Effector memory CD8-positive, alpha-beta T cell (primary cell): ENCODE measurements around the gene POMT2.

Experiments used
- ATAC-seq: fragments of 150-1000 bp; cut with Tn5 transposase; replicated peaks from 2 replicates; pipeline ENCODE4 v1.10.0; 2021; ENCODE audit warnings: mild to moderate bottlenecking, moderate library complexity
- DNase-seq, 3 experiments: peaks; one replicate each; pipeline ENCODE4 v3.0.0; 2021
- H3K27ac Mint-ChIP-seq, 2 donors: one replicate each; pipeline ENCODE4 v1.8.0; 2022; ENCODE audit warnings: mild to moderate bottlenecking in 2 of 2, mixed read lengths in 2 of 2, moderate library complexity in 2 of 2
- H3K27me3 Mint-ChIP-seq, 2 donors: one replicate each; pipeline ENCODE4 v1.8.0; 2022; ENCODE audit warnings: mixed read lengths in 2 of 2
- H3K36me3 Mint-ChIP-seq: one replicate; pipeline ENCODE4 v1.8.0; 2022; ENCODE audit warnings: mild to moderate bottlenecking, moderate library complexity, mixed read lengths; ENCODE audit not compliant: insufficient read depth
- H3K4me1 Mint-ChIP-seq, 2 donors: one replicate each; pipeline ENCODE4 v1.8.0; 2022; ENCODE audit warnings: low read depth in 2 of 2, mixed read lengths in 2 of 2
- H3K4me3 Mint-ChIP-seq, 2 donors: one replicate each; pipeline ENCODE4 v1.8.0; 2022; ENCODE audit warnings: mild to moderate bottlenecking in 2 of 2, mixed read lengths in 2 of 2, moderate library complexity in 2 of 2
- H3K9me3 Mint-ChIP-seq, 2 donors: one replicate each; pipeline ENCODE4 v1.8.0; 2022; ENCODE audit warnings: mixed read lengths in 2 of 2
- total RNA-seq, 9 experiments: gene quantifications; one replicate each; lab custom pipeline; 2026; lab: John Stamatoyannopoulos, UW

Gene POMT2, protein sequence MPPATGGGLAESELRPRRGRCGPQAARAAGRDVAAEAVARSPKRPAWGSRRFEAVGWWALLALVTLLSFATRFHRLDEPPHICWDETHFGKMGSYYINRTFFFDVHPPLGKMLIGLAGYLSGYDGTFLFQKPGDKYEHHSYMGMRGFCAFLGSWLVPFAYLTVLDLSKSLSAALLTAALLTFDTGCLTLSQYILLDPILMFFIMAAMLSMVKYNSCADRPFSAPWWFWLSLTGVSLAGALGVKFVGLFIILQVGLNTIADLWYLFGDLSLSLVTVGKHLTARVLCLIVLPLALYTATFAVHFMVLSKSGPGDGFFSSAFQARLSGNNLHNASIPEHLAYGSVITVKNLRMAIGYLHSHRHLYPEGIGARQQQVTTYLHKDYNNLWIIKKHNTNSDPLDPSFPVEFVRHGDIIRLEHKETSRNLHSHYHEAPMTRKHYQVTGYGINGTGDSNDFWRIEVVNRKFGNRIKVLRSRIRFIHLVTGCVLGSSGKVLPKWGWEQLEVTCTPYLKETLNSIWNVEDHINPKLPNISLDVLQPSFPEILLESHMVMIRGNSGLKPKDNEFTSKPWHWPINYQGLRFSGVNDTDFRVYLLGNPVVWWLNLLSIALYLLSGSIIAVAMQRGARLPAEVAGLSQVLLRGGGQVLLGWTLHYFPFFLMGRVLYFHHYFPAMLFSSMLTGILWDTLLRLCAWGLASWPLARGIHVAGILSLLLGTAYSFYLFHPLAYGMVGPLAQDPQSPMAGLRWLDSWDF
- total RNA-seq: 7.4 to 19.9 (median 17.5) reads per million in 9 experiments

DNA sequence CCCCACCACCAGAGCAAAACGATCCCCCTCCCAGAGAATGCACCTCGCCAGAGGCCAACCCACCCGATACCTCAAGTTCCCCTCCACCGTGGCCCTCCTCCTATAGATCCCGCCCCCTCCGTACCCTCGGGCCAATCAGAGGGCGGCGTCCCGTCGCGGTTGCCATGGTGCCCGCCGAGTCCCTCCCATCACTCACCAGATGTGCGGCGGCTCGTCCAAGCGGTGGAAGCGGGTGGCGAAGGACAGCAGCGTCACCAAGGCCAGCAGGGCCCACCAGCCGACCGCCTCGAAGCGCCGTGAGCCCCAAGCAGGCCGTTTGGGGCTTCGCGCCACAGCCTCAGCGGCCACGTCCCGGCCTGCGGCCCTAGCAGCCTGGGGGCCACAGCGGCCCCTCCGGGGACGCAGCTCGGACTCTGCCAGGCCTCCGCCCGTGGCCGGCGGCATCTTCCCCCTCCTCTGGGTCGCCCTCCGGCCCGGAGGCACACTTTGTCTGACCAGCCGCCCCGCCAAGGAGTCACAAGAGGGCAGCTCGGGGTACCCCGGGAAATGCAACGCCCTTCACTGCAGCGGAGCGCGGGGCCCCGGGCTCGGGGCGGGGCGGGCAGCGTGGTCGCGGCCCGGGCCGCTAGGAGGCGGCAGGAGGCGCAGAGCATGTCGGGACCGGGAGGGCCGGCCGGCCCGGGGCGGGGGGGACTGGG lies at the start of gene POMT2:
TSS of gene POMT2 (minus strand) at position 646 of the 698 bp plus-strand sequence. CDS start at position 444, 202 bp downstream.
- H3K36me3 Mint-ChIP-seq: peaks cover 16% of the 10 kb centered on the region
- DNase-seq (peak; percentile 91 to 93 (median 92)), ATAC-seq (peak; percentile 61)
- H3K4me1 Mint-ChIP-seq: peaks cover 11 to 13% of the 10 kb centered on the region in 2 donors
- H3K9me3 Mint-ChIP-seq: no peaks in the 10 kb centered on the region
- H3K27me3 Mint-ChIP-seq: no peaks in the 10 kb centered on the region
- H3K4me3 Mint-ChIP-seq: peak within 1 kb of the TSS; percentile 88 to 93
- H3K27ac Mint-ChIP-seq: peak within 1 kb of the TSS; percentile 93 to 97

DNA sequence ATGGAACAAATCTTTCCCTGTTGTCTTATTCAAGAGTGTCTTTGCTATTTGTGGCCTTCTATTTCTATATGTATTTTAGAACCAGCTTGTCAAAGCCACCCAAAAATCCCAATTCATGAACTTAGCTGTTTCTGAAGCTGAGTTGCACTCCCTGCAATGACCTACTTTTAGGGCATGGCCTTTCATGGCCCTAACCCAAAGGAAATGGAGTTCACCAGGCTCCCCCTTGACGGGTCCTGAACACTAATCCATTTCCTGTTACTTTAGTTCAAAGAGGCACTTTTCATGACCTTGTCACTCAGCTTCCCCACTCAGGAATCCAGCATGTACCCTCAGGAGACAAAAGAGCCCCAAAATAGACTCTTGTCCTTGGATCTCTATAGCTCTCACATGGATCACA lies 48.6 kb upstream of the POMT2 start:
- Mint-ChIP-seq H3K27ac (peak overlapping the region in 1 of 2 donors; percentile 35), H3K27me3 (no peaks in the 10 kb centered on the region), H3K4me1 (peaks cover 14 to 24% of the 10 kb centered on the region in 2 donors), H3K36me3 (peaks cover 2% of the 10 kb centered on the region), H3K4me3 (peak overlapping the region in 1 of 2 donors; percentile 10), H3K9me3 (no peaks in the 10 kb centered on the region)
- ATAC-seq (peak; percentile 88), DNase-seq (peak in 2 of 3 experiments; percentile 2 to 8)

DNA sequence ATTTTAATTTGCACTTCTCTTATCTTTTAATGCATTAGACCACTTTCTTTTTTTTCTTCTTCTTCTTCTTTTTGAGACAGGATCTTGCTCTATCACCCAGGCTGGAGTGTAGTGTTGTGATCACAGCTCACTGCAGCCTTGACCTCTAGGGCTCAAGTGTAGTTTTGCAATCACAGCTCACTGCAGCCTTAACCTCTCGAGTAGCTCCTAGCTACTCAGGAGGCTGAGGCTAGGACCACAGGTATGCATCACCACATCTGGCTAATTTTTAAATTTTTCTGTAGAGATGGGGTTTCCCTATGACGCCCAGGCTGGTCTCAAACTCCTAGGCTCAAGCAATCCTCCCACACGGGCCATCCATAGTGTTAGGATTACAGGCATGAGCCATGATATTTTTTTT lies 43.5 kb upstream of the POMT2 start:
- Mint-ChIP-seq H3K27me3 (no peaks in the 10 kb centered on the region), H3K4me3 (no peak overlapping the region), H3K9me3 (no peaks in the 10 kb centered on the region), H3K4me1 (peaks cover 4 to 10% of the 10 kb centered on the region in 2 donors), H3K27ac (peak overlapping the region in 1 of 2 donors; percentile 30), H3K36me3 (peaks cover 2% of the 10 kb centered on the region)
- DNase-seq (no peak), ATAC-seq (no peak)

DNA sequence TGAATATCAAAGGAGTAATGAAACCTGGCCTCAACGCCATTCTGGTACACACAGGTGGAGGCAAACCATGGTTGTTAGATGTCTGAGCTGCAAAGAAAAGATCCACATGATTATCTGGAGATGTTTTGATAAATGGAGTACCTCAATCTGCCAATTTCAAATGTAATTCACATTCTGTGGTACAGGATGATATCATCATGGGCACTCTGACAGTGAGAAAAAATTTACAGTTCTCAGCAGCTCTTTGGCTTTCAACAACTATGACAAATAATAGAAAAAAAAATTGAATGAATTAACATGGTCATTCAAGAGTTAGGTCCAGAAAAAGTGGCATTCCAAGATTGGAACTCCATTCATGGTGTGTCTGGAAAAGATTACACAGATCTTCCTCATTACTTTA lies 38.9 kb upstream of the POMT2 start:
- Mint-ChIP-seq H3K9me3 (no peaks in the 10 kb centered on the region), H3K36me3 (no peaks in the 10 kb centered on the region), H3K27me3 (no peaks in the 10 kb centered on the region), H3K27ac (no peak overlapping the region), H3K4me3 (no peak overlapping the region), H3K4me1 (peaks cover 0 to 5% of the 10 kb centered on the region in 2 donors)
- DNase-seq (no peak), ATAC-seq (no peak)

DNA sequence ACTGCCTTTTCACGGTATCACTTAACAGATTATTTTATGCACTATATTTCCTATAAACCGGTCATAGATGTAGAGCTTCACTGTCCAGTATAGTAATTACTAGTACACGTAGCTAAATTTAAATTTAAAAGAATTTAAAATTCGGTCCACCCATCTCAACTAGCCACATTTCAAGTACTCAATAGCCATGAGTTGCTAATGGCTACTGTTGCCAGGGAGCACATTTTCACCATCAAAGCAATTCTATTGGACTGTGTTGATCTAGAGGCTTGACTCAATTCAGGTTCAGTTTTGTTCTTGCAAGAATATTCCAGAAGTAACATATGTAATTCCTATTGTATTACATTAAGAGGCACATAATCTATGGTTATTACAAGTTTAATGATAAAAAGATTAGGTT lies 36.2 kb upstream of the POMT2 start:
- DNase-seq (no peak), ATAC-seq (no peak)
- Mint-ChIP-seq H3K4me1 (peaks cover 0 to 3% of the 10 kb centered on the region in 2 donors), H3K4me3 (no peak overlapping the region), H3K36me3 (no peaks in the 10 kb centered on the region), H3K9me3 (no peaks in the 10 kb centered on the region), H3K27me3 (no peaks in the 10 kb centered on the region), H3K27ac (no peak overlapping the region)

DNA sequence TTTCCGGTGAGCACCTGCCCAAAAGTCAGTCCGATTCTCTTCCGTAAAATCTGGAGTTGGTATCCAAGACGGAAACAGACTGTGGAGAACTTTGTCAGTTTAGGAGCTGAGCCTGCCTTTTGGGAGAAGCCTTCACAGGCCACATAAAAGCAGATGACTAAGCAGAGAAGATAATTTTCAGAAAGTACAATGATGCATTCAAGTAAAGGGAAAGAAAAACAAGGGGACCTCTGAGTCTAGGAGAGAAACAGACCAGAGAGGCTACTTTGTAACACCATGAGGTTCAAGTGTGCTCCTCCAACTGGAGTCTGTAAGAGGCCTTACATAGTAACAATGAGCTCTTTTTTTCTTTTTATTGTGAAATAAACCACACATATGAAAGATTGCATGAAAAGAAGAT lies 35.1 kb upstream of the POMT2 start:
- no peak overlapping the region for H3K4me3 Mint-ChIP-seq
- DNase-seq: no peak
- H3K27me3 Mint-ChIP-seq: no peaks in the 10 kb centered on the region
- H3K36me3 Mint-ChIP-seq: no peaks in the 10 kb centered on the region
- no peaks in the 10 kb centered on the region for H3K9me3 Mint-ChIP-seq
- H3K4me1 Mint-ChIP-seq: peaks cover 0 to 3% of the 10 kb centered on the region in 2 donors
- ATAC-seq: no peak
- no peak overlapping the region for H3K27ac Mint-ChIP-seq

DNA sequence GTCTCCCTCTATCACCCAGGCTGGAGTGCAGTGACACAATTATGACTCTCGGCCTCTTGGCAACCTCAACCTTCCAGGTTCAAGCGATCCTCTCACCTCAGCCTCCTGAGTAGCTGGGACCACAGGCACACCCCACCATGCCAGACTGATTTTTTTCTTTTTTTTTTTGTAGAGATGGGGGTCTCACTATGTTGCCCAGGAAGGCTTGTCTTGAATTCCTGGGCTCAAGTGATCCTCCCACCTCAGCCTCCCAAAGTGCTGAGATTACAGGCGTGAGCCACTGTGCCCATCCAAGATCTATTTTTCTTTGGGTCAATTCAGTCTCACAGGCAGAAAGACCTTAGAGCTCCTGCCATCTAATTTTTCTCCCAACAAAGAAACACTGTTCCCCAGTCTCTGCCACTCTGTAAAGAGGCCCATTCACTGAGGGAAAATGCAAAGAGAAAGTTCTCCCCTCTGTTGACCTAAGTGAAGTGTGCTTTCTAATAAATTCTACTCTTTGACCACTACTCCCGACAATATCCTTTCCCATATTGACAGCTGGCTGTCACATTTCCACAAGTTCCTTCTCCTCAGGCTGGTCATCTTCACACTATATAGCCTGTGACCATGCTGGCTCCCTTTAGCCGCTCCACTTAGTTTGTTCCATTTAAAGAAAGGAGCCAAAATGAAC lies 32.9 kb upstream of the POMT2 start:
- DNase-seq (no peak), ATAC-seq (no peak)
- H3K36me3 Mint-ChIP-seq: peaks cover 2% of the 10 kb centered on the region
- no peak overlapping the region for H3K4me3 Mint-ChIP-seq
- peak overlapping the region in 1 of 2 donors; percentile 5 for H3K27ac Mint-ChIP-seq
- peaks cover 0 to 3% of the 10 kb centered on the region in 2 donors for H3K4me1 Mint-ChIP-seq
- no peaks in the 10 kb centered on the region for H3K27me3 Mint-ChIP-seq
- no peaks in the 10 kb centered on the region for H3K9me3 Mint-ChIP-seq

DNA sequence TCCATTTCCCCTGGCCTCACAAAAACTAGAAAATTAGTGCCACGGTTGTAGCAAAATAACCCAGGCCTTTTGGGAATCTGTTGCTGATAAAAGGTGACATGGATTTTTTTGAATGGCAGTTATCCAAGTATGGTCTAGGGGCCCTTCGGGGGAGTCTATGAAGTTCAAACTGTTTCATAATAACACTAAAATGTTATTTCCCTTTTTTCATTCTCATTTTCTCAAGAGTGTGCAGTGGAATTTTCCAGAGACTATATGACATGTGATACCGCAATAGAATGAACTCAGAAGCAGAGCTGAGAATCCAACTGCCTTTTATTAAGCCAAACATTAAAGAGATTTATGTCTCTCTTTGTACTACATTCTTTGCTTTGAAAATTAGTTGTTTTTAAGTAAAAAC lies 27.1 kb upstream of the POMT2 start:
- ATAC-seq (no peak), DNase-seq (no peak)
- Mint-ChIP-seq H3K9me3 (no peaks in the 10 kb centered on the region), H3K4me1 (no peaks in the 10 kb centered on the region), H3K4me3 (no peak overlapping the region), H3K27ac (no peak overlapping the region), H3K27me3 (no peaks in the 10 kb centered on the region), H3K36me3 (peaks cover 2% of the 10 kb centered on the region)

DNA sequence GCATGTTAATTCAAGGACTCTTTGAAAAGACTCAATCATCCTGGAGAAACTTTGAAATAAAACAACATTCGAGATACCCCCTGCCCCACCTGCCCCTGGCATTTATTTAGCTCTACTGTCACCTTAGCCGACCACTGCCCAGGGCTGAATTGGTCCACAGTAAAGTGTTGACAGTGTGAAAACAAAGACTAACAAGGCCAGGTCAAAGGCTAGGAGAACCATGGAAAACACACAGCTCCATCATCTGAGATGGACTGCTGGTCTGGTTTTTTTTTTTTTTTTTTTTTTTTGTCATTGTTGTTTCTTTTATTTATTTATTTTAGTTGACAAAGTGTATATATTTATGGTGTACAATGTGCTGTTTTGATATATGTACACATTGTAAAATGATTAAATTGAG lies 25.8 kb upstream of the POMT2 start:
- peaks cover 2% of the 10 kb centered on the region for H3K36me3 Mint-ChIP-seq
- H3K27ac Mint-ChIP-seq: no peak overlapping the region
- no peak overlapping the region for H3K4me3 Mint-ChIP-seq

DNA sequence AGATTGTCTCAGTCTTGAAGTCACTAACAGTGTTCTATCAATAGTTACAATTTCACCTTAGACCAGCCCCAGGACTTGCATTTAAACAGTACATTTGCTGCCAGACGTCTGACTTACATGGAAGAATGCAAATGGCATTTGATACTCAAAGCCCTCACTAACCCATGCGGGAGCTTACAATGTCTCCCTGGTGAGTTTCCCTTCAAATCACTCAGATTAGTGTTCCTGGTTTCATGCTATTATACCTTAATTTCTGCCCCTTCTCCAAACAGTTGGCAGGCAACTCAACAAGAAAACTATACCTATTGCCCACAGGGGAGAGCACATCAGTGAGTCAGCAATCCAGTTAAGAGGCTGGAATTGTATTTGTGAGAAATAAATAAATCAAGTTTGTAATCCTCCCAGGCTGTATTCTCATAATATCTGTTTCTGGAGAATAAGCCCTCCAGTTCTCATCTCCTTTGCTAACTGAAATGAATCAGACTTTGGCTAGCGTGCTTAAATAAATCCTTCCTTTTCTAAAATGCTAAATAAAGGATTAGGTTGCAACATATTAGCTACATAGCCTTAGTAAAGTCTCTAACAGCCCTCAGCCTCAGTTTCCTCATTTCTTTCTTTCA lies 23.8 kb upstream of the POMT2 start:
- no peak for ATAC-seq
- Mint-ChIP-seq H3K27me3 (no peaks in the 10 kb centered on the region), H3K4me3 (no peak overlapping the region), H3K9me3 (no peaks in the 10 kb centered on the region), H3K4me1 (no peaks in the 10 kb centered on the region), H3K36me3 (peaks cover 4% of the 10 kb centered on the region), H3K27ac (no peak overlapping the region)
- DNase-seq: no peak

More for the DNA sequence above, 25.8 kb upstream of the POMT2 start:
- Mint-ChIP-seq H3K9me3 (no peaks in the 10 kb centered on the region), H3K27me3 (no peaks in the 10 kb centered on the region), H3K4me1 (no peaks in the 10 kb centered on the region)
- DNase-seq (no peak), ATAC-seq (no peak)

DNA sequence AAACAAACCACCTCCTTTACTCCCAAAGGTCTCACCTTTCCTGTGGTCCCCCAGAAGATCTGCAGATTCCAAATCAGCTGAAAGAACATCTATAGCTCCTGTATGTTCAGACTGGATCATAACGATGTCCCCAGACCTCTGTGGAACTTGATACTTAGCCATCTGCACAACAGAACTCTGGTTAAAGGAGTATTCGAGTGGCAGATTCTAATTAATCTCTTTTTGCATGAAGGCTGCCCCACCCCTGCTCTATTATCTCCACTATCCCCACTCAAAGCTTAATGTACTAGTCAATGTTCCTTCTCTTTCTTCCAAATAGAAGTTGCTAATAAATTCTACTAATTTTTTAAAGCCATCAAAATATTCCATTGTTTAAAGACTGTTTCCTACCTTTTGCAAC lies 23.0 kb upstream of the POMT2 start:
- H3K27me3 Mint-ChIP-seq: no peaks in the 10 kb centered on the region
- no peak for DNase-seq
- no peaks in the 10 kb centered on the region for H3K9me3 Mint-ChIP-seq
- H3K36me3 Mint-ChIP-seq: peaks cover 4% of the 10 kb centered on the region
- no peaks in the 10 kb centered on the region for H3K4me1 Mint-ChIP-seq
- H3K27ac Mint-ChIP-seq: no peak overlapping the region
- H3K4me3 Mint-ChIP-seq: no peak overlapping the region
- ATAC-seq: no peak

DNA sequence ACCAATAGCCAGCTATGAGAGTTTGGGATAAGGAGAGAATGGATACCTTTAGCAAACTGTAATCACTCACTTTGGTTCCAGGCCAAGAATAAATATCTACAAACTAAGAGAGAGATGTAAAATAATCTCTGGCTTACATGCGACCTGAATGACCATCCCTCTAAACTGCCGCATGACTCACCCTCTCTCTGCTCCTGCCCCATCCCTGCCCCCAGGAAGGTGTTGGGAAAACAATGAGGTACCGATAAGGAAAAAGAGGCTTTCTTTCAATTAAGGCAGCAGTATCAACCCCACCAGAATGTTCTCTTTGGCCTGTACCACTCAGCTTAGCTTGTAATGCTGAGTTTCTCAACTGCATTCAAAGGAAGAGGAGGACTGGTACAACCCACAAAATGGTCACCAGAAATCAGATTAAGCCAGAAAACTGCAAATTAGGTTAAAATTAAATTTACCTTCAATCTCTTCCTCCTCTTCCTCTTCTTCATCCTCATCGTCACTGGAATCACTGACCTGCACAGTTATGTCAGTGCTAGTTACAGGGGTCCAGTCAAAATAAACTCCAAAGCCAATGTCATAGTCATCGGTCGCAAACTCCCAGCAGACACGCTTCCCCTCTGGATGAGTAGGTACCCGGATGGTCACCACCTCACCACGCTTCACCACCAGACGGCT lies 22.2 kb upstream of the POMT2 start:
- peaks cover 4% of the 10 kb centered on the region for H3K36me3 Mint-ChIP-seq
- DNase-seq: no peak
- H3K4me3 Mint-ChIP-seq: no peak overlapping the region
- no peaks in the 10 kb centered on the region for H3K9me3 Mint-ChIP-seq
- ATAC-seq: no peak
- no peaks in the 10 kb centered on the region for H3K4me1 Mint-ChIP-seq
- H3K27ac Mint-ChIP-seq: no peak overlapping the region
- H3K27me3 Mint-ChIP-seq: no peaks in the 10 kb centered on the region
